Transverse colon (tissue), 4 donors: ENCODE data around the gene ANGPTL8.

Experiments
- EP300 ChIP-seq: sonication (generic); formaldehyde crosslinking; IDR thresholded peaks from one replicate; pipeline ENCODE4 v1.6.1; 2017; ENCODE audit warnings: antibody characterized with exemption, low read depth
- POLR2AphosphoS5 ChIP-seq, 3 donors: sonication (generic); formaldehyde crosslinking; IDR thresholded peaks; one replicate each; pipeline ENCODE4 v1.6.1; 2016; ENCODE audit warnings: antibody characterized with exemption in 3 of 3
- TF ChIP-seq, protein P1 (sequence below), 5 experiments: fragments of 200-600 bp in 3 of 5; fragments of 450-650 bp in 2 of 5; sonication (generic) in 3 of 5; IDR thresholded peaks; 1 replicate in 2 of 5; 2 replicates in 3 of 5; pipeline ENCODE4 v1.5.1; 2016 to 2017; ENCODE audit warnings: antibody characterized with exemption in 5 of 5, inconsistent platforms in 3 of 5, mild to moderate bottlenecking in 2 of 5, moderate library complexity in 1 of 5

DNA sequence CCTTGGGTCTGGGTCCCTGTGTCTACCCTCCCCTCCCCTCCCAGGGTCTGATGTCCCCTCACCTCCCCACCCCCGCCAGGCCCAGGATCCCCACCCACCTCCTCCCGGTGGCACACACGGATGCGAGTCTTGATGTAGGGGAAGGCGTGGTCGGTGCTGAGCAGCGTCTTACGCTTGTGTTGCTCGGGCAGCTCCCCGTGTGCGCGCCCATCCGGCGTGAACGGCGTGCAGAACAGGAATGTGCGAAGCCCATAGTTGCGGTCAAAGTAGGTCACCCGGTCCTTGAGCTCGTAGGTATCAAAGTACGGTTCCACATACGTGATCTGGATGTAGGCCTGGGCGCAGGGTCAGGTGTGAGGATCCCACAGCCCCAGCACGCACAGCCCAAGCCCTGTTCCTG is 37.6 kb upstream of the ANGPTL8 start:
- TF ChIP-seq, protein P1, sequence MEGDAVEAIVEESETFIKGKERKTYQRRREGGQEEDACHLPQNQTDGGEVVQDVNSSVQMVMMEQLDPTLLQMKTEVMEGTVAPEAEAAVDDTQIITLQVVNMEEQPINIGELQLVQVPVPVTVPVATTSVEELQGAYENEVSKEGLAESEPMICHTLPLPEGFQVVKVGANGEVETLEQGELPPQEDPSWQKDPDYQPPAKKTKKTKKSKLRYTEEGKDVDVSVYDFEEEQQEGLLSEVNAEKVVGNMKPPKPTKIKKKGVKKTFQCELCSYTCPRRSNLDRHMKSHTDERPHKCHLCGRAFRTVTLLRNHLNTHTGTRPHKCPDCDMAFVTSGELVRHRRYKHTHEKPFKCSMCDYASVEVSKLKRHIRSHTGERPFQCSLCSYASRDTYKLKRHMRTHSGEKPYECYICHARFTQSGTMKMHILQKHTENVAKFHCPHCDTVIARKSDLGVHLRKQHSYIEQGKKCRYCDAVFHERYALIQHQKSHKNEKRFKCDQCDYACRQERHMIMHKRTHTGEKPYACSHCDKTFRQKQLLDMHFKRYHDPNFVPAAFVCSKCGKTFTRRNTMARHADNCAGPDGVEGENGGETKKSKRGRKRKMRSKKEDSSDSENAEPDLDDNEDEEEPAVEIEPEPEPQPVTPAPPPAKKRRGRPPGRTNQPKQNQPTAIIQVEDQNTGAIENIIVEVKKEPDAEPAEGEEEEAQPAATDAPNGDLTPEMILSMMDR (IDR thresholded peaks at IDR 0.05): no peak
- TF ChIP-seq POLR2AphosphoS5 (IDR thresholded peaks at IDR 0.05) (no peak), EP300 (no peak)
